GM18909 (cell line): ENCODE measurements around the gene ADAMTS6.
A peak's percentile ranks its signal among the peaks of the same experiment; 100 is the strongest.

Source experiments
- ATAC-seq: cut with Tn5 transposase; IDR thresholded peaks from one replicate; pipeline ENCODE4 v1.9.1; 2021; ENCODE audit warnings: mild to moderate bottlenecking; ENCODE audit not compliant: unreplicated experiment, poor library complexity

Gene ADAMTS6

DNA sequence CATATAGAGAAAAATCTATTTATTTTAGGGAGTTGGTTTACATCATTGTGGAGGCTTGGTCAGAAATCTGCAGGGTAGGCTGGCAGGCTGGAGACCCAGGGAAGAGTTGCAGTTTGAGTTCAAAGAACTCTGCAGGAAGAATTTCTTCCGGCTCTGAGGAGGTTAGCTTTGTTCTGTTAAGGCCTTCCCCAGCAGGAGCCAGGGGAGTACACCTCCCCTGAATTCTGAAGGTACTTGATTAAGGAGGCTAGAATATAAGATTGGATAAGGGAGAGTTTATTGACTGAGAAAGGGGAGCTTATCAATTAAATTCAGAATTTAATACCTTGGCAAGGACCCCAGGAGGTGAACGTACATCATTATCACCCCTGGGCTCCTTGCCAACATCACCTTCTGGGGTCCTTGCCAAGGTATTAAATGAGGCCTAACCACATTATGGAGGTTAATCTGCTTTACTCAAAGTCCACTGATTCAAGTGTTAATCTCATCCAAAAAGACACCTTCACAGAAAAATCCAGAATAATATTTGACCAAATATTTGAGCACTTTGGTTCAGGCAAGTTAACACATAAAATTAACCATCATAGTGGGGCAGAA, 361.3 kb downstream of the ADAMTS6 start:
- no peak for ATAC-seq

DNA sequence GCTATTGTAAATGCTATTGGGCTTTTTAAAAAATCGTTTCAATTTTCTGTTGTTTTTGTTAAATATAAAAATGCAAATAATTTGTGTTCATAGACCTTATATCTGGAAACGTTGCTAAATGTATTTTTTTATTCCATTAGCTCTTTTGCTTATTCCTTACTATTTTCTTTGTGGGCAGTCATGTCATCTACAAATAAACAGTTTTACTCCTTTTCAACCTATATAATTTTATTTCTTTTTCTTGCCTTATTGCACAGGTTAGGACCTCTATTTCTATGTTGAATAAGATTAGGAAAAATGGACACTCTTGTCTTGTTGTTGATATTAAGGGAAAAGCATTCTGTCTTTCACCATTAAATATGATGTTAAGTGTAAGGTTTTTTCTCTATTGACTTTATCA, 364.2 kb downstream of the ADAMTS6 start:
- ATAC-seq = no peak

DNA sequence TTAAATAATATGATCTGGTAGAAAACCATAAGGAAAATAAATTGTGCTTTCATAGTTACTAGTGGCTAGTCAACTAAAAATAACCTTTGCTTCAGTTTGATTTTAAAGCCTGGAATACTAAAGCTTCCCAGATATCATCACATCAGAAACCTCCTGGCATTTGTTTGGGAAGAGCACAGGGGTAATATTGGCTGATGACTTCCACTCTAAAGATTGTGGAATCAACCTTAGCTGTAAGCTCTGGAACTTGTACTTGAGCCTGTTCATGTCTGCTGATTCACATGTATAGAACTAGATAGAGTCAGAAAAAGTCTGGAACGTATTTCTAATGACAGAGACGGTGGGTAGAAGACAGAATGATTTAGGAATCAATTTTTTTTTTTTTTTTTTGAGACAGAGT, 367.9 kb downstream of the ADAMTS6 start:
- ATAC-seq = no peak

DNA sequence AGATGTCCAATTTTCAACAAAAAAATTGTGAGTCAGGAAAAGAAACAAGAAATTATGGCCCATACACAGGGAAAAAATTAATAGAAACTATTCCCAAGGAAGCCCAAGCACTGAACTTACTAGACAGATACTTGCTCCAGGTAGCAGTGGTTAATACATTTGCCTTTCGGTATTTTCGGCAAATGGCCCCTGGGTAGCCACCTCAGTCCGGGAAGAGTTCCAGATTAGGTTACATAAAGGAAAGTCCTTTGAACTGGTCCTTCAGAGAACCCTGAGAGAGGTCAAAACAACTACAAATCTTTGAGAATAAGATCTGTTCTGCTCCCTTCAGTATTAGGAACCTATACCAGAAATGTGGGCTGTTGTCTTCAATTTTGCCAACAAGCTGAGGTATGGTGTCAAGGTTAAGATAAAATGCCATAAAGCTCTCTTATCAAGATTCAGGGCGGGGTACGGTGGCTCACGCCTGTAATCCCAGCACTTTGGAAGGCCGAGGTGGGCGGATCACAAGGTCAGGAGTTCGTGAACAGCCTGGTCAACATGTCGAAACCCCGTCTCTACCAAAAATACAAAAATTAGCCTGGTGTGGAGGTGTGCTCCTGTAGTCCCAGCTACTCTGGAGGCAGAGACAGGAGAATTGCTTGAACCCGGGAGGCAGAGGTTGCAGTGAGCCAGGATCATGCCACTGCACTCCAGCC, 369.6 kb downstream of the ADAMTS6 start:
- ATAC-seq = no peak

DNA sequence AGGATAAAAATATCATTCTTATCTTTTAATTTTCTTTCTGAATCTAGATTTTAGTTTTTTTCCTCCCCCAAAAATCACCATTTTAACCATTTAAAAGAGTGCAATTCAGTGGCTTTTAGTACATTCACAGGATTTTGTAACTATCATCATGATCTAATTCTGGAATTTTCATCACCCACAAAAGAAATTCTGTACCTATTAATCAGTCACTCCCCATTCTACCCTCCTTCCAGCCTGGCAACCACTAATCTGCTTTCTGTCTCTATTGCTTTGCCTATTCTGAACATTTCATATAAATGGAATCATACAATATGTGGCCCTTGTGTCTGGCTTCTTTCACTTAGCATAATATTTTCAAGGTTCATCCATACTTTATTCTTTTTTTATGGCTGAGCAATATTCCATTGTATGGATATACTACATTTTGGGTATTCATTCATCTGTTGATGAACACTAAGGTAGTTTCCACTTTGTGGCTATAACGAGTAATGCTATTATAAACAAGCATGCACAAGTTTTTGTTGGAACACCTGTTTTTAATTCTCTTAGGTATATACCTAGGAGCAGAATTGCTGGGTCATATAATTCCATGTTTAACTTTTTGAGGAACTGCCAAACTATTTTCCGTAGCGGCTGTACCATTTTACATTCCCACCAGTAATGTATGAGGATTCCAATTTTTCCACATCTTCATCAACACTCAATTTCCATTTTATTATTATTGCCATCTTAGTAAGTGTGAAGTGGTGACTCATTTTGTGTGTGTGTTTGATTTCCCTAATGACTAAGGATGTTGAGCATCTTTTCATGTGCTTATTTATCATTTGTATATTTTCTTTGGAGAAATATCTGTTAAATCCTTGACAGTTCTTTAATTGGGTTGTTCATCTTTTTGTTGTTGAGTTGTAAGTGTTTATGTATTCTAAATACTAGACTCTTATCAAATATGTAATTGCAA, 372.7 kb downstream of the ADAMTS6 start:
- ATAC-seq = no peak

DNA sequence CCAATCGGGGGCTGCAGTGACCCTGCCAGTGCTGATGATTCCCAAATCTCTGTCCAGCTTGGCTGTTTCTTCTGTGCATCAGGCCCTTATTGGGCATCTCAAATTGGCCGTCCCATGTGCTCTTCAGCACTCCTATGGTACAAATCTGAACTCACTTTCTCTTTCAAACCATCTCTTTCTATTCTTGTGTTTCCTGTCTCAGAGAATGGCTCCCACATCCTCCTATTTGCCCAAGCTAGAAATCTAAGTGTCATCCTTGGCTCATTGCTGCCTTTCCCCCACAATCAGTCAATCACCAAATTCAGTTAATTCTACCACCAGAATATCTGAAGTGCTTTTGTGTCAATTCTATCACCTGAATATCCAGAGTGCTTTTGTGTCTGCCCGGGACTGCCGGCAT, 376.4 kb downstream of the ADAMTS6 start:
- no peak for ATAC-seq

DNA sequence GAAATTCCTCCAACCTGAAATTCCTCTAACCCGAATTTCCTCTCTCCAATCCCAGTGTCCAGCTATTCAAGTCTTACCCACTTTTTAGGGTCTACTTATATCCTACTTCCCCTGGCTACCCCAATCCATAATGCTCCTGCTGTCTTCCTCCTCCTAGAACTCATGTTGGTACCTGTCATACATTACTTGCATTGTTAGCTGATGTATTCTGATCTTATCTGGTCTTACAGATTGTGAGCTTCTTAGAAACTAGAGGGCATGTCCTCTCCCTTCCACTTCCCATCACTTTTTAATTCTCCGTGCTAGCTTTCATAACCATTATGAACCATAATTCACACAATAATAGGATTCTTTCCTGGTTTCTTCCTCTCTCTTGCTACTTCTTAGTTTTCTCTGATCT, 376.9 kb downstream of the ADAMTS6 start:
- no peak for ATAC-seq

DNA sequence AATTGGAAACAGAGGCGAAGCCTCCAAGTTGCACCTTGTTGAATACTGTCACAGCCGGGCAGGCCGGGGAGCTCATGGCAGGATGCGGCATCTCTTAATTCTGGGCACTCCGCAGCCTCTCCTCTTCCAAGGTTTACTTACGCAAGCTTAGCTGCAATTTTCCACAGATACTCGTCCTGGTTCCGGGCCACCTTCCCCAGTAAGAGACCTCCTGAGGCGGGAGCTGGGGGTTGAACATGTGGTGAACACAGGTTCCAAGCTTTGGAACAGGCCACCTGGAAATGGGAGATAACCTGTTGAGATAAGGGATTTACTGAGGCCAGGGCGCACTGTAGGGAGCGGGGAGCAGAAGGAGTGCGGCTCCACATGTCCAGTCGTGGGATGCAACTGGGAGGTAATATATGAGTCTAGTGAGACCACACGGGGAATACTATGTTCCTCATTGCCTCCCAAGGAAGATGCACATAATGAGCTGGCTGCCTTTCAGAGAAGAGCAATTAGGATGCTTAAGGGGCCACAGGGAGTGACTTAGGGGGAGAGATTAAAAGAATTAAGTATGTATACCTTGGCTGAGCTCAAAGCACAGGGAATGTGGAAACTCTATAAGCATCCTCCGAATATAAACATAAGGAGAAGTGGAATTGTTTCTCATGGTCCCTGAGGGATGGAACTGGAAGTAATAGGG, 377.8 kb downstream of the ADAMTS6 start:
- no peak for ATAC-seq

DNA sequence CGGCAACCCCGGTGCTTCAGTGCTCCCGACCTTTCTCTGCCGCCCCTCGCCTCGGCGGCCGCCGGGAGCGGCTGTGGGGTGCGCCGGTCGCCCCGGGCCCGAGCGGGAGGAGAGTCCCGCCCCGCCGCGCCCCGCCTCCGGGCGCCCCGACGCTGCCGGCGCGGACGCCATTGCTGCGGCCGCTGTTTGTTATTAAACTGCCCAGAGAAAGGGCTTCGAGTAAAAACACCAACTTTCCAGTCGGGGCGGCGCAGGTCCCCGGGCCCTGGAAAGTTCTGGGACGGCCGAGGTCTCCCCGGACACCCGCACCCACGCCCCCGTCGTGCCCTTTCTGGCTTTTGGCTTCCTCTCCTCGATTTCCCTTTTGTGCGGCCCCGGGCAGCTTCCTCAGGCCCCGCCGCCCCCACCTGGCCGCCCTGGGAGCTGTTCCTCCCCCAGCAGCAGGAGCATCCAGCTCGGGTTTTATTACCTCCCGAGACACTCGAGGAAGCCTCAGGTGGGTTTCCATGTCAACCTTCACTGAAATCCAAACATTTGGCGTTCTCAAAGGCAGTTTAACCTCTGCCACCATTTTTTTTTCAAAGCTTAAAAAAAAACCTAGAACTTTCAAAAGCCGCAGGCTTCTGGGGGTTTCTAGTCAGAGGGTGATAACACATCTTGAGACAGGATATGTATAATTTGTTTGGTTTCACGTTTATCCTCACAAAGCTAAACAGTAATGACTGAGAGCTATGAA, 378.6 kb downstream of the ADAMTS6 start:
- ATAC-seq = peak; percentile 79

DNA sequence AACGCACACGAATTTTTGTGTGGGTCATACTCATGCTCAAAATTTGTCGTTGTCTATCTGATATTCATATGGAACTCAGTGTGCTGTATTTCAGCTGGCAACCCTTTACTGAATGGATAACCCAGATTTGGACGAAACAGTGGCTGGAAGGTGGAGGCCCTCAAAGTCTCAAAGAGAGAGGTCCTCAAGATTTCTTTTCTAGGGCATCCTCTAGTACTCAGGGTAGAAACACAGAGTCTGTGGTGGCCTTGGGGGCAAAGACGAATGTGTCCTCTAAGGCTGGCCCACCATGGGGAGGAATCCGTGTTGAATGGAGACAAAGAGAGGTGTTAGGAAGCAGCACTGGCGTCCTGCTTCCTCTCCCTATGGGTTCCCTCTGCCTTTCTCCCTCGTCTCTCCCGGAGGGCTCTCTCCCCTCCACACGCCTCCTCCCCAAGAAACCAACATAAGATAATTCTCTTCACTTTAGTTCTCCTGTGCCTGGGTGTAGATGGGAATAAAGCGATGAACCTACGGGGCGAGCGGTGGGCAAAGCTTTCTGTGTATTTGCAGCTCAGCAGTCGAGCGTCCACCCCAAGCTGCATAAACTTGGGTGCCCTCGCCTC, 379.2 kb downstream of the ADAMTS6 start:
- no peak for ATAC-seq

DNA sequence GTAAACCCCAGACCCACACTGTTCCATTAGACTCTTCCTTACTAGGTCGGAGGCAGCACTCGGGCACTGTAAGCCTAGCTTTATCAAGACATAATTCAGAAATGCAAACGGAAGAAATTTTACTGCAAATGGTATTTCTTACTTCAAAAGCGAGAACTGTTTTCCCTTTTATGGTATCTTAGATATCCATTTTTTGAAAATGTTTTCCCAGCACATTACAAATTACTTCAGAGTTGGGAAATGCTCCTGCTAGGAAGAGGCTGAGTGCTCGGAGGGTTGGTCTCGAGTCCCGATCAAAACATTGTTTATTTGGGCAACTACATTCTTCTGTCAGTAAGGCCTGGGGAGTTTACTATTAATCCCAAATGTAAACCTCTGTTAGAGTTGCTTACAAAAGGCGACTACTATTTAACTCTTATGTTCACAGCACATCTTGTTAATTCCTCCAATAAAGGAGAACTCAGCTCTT, 380.1 kb downstream of the ADAMTS6 start:
- no peak for ATAC-seq

DNA sequence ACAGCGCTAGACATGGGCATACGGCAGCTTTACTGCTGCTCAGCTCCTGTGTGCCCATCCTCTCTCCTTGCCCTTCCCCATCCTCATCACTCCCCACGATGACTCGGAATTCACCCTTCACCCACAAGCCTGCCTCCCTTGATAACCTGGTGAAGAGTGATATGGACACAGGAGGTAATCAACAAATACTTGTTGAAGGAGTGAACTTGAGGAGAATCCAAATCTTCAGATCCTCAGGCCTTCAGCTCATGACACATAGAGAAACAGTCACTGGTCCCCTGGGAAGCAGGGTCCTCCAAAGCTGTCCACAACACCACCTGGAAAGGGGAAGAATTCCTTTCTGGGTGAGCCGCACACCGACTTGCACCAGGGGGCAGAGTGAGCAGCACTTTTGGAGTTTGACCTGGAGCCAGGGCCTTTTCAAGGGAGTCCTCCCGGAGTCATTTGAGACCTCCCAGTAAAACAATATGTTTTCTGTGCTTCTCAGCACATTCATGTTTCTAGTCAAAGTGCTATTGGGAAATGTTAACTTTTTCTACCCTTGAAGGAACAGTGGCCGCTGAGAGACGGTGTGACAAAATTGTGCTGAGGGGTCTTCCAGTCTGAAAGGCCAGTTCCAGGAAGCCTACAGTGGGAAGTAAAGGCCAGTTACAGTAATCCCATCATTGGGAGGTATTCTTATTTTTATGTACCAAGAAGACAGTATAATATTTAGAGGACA, 380.6 kb downstream of the ADAMTS6 start:
- ATAC-seq = no peak
